ENCODE data around the gene ACO2.
"Not testable (repeated sequence)": the region's sequence is repeated elsewhere in the genome, so short reads cannot be mapped to it uniquely, and the experiment has no call there.

ACO2 gene
- 84.7 to 174 (median 117) reads per million in 9 experiments for total RNA-seq

DNA sequence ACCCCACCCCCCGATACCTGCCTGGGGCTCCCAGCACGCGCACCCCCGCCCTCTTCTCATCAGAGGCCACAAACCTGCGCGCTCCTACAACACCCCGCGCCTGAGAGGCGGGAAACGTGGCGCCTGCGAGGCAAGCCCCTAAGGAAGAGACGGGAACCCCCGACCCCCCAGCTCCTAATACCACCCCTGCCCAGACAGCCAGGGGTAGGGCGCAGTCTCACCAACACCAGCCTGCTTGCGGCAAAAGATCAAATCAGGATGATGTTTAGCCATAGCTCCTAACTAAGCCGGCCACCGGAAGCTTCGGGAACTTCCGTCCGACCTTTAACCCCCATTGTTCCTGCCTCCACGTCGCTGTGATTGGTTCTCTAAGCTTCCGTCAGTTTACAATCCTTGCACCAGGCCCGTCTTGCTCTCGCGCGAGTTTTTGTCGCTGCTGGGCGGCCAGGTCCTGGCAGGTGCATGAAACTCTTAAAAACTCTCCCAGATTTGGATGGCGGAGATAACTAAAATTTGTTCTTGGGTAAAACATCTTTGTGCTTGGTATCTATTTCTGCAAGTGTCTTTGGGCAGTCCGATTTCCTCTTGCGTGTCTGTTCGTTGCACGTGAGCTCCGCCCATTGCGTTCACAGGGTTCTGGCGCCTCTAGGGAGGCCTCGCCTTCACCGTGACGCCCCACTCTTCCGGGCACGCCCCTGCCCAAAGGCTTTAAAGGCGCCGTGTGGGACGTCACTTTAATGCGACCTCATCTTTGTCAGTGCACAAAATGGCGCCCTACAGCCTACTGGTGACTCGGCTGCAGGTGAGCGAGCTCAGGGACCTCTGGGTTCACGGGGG, at the start of gene ACO2, which contains the start of gene PHF5A:
Gene ACO2 (plus strand): TSS at position 737 of the 837 bp plus-strand sequence. CDS start 30 bp downstream, at position 767.
Gene PHF5A (minus strand): TSS at position 312 of the 837 bp plus-strand sequence. CDS start 39 bp downstream, at position 273.
- ATAC-seq (replicated peaks): peak; percentile 89
- Mint-ChIP-seq H3K27ac (peak within 1 kb of the TSS; percentile 99), H3K27me3 (no peaks in the 10 kb centered on the region), H3K4me3 (peak within 1 kb of the TSS; percentile 91 to 98), H3K36me3 (ENCODE audit: insufficient read depth) (peaks cover 66% of the 10 kb centered on the region), H3K9me3 (no peaks in the 10 kb centered on the region), H3K4me1 (ENCODE audit: low read depth in 2 of 2) (peaks cover 27 to 29% of the 10 kb centered on the region in 2 donors)
- peak; percentile 99 to 100 (median 99) for DNase-seq

DNA sequence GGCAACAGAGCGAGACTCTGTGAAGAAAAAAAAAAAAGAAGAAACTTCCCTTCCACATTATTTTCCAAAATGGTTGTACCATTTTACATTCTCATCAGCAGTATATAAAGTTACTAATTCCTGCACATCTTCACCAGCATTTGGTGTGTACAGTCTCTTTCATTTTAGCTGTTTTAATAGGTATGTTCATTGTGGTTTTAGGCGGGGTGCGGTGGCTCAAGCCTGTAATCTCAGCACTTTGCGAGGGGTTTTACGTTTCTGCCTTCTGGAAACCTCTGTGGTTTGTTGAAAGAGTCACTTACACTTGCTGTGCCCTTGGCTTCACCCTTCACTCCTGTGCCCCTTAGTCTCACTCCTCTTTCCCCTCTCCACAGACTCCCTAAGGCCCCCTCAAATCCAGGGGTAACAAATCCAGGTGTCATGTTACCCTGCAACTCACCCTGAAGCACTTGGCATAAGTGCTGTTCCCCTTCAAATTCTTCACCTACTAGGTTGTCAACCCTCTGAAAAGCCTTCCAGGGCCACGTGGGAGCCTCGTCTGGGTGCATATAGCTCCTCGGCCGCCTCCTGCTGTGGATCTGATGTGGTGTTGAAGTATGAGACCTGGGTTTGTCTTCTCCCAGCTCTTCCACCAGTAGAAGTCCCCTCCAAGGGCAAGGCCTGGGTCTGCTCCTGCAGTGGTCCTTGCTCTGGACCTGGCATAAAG, 43.1 kb upstream of the ACO2 start:
- no peak for DNase-seq
- Mint-ChIP-seq H3K27ac (peak overlapping the region; percentile 65 to 81), H3K9me3 (no peaks in the 10 kb centered on the region), H3K4me1 (ENCODE audit: low read depth in 2 of 2) (peaks cover 6 to 10% of the 10 kb centered on the region in 2 donors), H3K27me3 (no peaks in the 10 kb centered on the region), H3K36me3 (ENCODE audit: insufficient read depth) (peaks cover 68% of the 10 kb centered on the region), H3K4me3 (peak overlapping the region; percentile 27 to 42)
- ATAC-seq (replicated peaks): peak; percentile 62

DNA sequence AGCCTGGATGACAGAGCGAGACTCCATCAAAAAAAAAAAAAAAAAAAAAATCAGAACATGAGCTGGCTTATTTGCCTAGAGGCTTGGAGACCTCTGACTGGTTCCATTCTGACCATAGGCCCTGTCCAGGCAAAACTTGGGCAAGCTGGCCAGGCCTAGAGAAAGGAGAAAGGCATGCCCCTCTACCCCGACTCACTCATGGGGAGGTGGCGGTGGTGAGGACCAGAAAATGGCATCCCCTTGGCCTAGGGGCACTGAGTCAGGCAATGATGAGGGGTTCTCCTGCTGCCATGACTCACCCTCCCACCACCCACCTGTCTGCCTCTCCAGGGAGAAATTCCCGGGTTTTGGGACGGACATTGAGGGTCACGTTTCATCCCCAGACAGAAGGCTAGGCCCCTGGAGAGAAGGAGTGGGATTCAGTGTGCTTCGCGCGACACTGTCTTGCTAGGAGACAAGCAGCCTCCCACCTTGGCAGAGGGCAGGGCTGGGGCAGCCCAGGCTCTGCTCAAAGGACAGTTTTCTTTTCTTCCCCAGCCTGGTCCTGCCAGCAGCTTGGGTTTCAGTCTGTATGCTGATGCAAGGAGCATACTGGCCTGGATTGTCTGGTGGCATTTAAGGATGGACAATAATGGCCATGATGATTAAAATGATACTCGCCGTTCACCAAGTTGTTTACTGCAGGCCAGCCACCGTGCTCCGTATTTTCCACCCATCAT, 39.5 kb upstream of the ACO2 start:
- Mint-ChIP-seq H3K9me3 (no peaks in the 10 kb centered on the region), H3K4me1 (ENCODE audit: low read depth in 2 of 2) (peaks cover 13 to 16% of the 10 kb centered on the region in 2 donors), H3K27me3 (no peaks in the 10 kb centered on the region), H3K27ac (peak overlapping the region in 1 of 2 donors; percentile 86), H3K36me3 (ENCODE audit: insufficient read depth) (peaks cover 71% of the 10 kb centered on the region), H3K4me3 (no peak overlapping the region)
- DNase-seq (no peak), ATAC-seq (replicated peaks) (no peak)

DNA sequence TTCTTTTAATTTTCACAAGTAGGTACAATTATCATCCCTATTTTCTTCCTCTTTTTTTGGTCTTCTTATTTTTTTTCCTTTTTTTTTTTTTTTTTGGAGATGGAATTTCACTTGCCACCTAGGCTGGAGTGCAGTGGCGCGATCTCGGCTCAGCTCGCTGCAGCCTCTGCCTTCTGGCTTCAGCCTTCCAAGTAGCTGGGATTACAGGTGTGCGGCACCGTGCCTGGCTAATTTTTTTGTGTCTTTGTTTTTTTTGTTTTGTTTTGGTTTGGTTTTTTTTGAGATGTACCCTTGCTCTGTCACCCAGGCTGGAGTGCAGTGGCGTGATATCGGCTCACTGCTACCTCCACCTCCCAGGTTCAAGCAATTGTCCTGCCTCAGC, 39.0 kb upstream of the ACO2 start:
- DNase-seq (no peak), ATAC-seq (replicated peaks) (no peak)
- Mint-ChIP-seq H3K36me3 (ENCODE audit: insufficient read depth) (peaks cover 70% of the 10 kb centered on the region), H3K27ac (peak overlapping the region; percentile 28 to 86), H3K4me1 (ENCODE audit: low read depth in 2 of 2) (peaks cover 13 to 16% of the 10 kb centered on the region in 2 donors), H3K4me3 (no peak overlapping the region), H3K27me3 (no peaks in the 10 kb centered on the region), H3K9me3 (no peaks in the 10 kb centered on the region)

DNA sequence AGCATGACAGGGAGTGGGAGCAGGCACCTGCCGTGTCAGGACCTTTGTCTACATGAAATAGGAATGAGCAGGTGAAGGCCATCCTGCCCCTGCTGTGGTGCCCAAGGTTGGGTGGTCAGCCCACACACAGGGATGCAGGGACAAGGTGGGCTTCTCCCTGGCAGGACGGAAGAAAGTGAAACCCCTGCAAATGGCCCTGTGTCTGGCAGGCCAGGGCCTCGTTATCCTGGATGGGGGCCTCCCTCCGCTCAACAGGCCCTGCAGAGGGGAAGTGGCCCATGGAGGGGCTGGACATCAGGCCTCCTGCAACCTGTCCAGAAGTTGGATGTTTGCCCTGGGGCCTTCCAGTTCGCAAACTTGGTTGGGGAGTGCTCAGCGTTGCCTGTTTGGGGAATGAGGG, 37.3 kb upstream of the ACO2 start:
- Mint-ChIP-seq H3K4me1 (ENCODE audit: low read depth in 2 of 2) (peaks cover 10 to 21% of the 10 kb centered on the region in 2 donors), H3K36me3 (ENCODE audit: insufficient read depth) (peaks cover 79% of the 10 kb centered on the region), H3K27ac (peak overlapping the region in 1 of 2 donors; percentile 86), H3K9me3 (no peaks in the 10 kb centered on the region), H3K27me3 (no peaks in the 10 kb centered on the region), H3K4me3 (peak overlapping the region in 1 of 2 donors; percentile 25)
- DNase-seq (no peak), ATAC-seq (replicated peaks) (no peak)

DNA sequence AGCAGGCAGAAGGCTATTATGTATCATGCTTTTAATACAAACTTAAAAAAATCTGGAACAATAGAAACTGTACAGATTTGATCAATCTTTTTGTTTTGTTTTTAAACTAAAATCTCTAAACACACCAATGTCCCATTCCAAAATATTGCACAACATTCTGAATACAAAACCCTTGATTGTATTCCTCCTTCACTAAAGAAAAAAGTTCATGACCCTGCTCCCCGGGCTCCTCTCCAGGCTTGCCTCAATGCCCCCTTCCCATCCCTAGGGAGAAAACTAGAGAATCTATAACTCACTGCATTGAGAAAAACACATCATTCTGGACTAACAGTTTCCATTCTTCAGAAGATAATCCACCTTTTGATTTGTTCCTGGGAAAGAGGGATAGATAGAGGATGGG, 35.4 kb upstream of the ACO2 start:
- peak overlapping the region in 1 of 2 donors; percentile 74 for H3K27ac Mint-ChIP-seq
- not testable (repeated sequence) for ATAC-seq (replicated peaks); H3K4me3 Mint-ChIP-seq; H3K9me3 Mint-ChIP-seq; H3K27me3 Mint-ChIP-seq; DNase-seq
- H3K36me3 Mint-ChIP-seq (ENCODE audit: insufficient read depth): peaks cover 81% of the 10 kb centered on the region
- peaks cover 12 to 21% of the 10 kb centered on the region in 2 donors for H3K4me1 Mint-ChIP-seq (ENCODE audit: low read depth in 2 of 2)

DNA sequence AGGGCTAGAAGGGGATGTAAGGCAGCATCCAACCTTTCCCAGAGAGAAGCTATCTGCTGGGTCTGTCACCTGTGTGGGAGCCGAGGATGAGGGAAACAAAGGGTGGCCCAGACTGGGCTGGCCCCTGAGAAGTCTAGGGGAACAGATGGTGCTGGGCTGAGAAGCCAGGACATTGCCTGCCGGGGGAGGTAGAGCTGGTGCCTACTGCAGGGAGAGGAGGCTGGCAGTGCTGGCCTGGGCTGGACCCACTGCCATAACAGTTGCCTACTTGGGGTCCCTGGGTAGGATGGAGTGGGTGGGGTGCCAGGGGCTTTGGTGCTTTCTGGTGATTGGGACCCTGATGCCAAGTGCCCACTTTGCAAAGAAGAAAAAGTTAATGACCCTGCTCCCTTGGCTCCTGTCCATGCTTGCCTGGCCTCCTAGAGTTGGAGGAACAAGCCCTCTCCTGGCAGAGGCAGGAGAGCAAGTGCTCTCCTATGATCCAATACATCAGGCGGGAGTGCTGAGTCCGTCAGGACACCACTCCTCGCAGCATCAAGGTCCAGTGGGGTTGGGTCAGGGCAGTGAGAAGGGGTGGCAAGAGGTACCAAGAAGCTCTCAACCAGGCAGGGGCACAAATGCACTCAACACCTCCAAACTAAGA, 34.4 kb upstream of the ACO2 start:
- H3K27ac Mint-ChIP-seq: peak overlapping the region in 1 of 2 donors; percentile 56
- H3K27me3 Mint-ChIP-seq; H3K4me3 Mint-ChIP-seq; H3K9me3 Mint-ChIP-seq; ATAC-seq (replicated peaks); DNase-seq: not testable (repeated sequence)
- peaks cover 84% of the 10 kb centered on the region for H3K36me3 Mint-ChIP-seq (ENCODE audit: insufficient read depth)
- H3K4me1 Mint-ChIP-seq (ENCODE audit: low read depth in 2 of 2): peaks cover 13 to 21% of the 10 kb centered on the region in 2 donors

DNA sequence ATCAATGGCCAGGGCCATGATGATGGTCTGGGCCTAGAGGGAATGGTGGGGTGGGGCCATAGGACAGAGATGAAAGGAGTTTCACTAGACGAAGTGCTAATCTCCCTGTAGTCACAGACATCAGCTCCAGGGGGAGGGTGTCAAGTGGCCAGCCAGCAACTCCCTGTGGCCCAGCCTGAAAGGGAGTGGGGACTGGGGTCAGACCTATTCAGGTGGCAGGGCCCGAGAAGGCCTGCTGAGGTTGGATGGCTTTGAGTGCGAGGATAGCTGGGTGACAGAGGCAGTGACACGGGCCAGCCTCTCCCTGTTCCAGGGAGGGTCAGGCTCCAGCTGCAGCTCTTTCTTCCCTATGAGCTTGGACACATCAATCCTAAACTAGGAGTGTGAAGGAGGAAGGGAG, 33.4 kb upstream of the ACO2 start:
- peaks cover 14 to 21% of the 10 kb centered on the region in 2 donors for H3K4me1 Mint-ChIP-seq (ENCODE audit: low read depth in 2 of 2)
- peaks cover 78% of the 10 kb centered on the region for H3K36me3 Mint-ChIP-seq (ENCODE audit: insufficient read depth)
- H3K27ac Mint-ChIP-seq: peak overlapping the region; percentile 56 to 75
- DNase-seq (no peak), ATAC-seq (replicated peaks) (no peak)
- no peaks in the 10 kb centered on the region for H3K9me3 Mint-ChIP-seq
- H3K4me3 Mint-ChIP-seq: no peak overlapping the region
- no peaks in the 10 kb centered on the region for H3K27me3 Mint-ChIP-seq

DNA sequence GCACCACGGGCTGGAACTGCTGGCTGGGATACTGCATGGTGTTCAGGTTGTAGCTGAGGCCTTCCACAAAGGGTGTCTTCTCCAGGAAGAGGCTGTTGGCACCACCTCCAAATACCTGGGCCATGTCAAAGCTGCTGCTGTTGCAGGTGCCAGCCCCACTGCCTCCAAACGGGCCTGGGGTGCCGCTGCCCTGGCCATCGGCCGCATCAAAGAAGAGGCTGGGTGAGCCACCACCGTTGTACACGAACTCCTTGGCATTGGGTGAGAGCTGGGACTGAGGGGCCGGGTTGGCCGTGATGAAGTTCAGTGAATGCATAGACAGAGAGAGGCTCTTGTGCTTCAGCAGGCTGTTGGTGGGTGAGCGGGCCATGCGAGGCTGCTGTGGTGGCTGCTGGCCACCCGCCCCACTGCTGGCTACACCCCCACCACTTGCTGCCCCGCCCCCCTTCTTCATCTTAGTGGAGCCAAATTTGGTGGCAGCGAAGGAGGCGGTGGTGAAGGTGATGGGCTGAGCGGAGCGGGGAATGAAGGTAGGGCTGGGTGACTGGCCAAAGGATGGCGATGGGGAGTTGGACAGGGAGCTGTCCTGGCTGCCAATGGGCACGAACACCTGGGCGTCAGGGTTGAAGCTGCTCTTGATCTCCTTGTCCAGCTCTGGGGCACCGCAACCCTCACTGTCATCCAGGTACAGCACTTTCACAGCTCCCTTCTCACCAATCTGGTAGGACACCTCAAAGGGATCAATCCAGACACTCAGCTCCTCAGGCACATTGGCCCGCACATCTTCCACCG, 32.4 kb upstream of the ACO2 start:
- H3K27ac Mint-ChIP-seq: peak overlapping the region; percentile 38 to 90
- ATAC-seq (replicated peaks) (no peak), DNase-seq (no peak)
- H3K4me1 Mint-ChIP-seq (ENCODE audit: low read depth in 2 of 2): peaks cover 9 to 15% of the 10 kb centered on the region in 2 donors
- H3K27me3 Mint-ChIP-seq: no peaks in the 10 kb centered on the region
- H3K4me3 Mint-ChIP-seq: no peak overlapping the region
- H3K36me3 Mint-ChIP-seq (ENCODE audit: insufficient read depth): peaks cover 68% of the 10 kb centered on the region
- no peaks in the 10 kb centered on the region for H3K9me3 Mint-ChIP-seq

DNA sequence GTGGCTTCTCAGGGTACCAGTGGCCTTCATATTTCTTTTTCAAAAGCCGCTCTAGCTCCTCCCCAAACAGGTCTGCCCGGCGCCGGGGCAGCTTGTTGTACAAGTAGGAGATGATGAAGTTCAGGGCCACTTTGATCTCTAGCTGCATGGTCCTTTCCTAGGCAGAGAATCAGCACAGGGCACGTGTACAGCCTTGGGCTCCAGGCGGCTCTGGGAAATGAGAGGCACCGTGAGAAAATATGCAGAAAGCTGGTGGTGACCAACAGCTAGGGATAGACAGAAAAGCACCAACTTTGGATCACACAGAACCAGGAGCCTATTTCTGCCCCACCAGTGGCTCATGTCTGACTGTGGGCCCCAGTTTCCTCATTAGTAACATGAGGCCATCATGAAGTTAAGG, 31.7 kb upstream of the ACO2 start:
- peak overlapping the region in 1 of 2 donors; percentile 38 for H3K27ac Mint-ChIP-seq
- no peak overlapping the region for H3K4me3 Mint-ChIP-seq
- peaks cover 9 to 14% of the 10 kb centered on the region in 2 donors for H3K4me1 Mint-ChIP-seq (ENCODE audit: low read depth in 2 of 2)
- DNase-seq: no peak
- no peaks in the 10 kb centered on the region for H3K9me3 Mint-ChIP-seq
- no peak for ATAC-seq (replicated peaks)
- peaks cover 62% of the 10 kb centered on the region for H3K36me3 Mint-ChIP-seq (ENCODE audit: insufficient read depth)
- no peaks in the 10 kb centered on the region for H3K27me3 Mint-ChIP-seq

DNA sequence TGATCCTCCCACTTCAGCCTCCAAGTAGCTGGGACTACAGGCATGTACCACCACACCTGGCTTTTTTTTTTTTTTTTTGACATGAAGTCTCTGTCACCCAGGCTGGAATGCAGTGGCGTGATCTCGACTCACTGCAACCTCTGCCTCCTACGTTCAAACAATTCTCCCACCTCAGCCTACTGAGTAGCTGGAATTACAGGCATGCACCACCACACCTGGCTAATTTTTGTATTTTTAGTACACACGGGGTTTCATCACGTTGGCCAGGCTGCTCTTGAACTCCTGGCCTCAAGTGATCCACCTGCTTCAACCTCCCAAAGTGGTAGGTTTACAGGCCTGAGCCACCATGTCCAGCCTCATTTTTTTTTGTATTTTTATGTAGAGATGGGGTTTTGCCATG, 28.4 kb upstream of the ACO2 start:
- not testable (repeated sequence) for H3K27me3 Mint-ChIP-seq; ATAC-seq (replicated peaks); DNase-seq; H3K4me3 Mint-ChIP-seq; H3K9me3 Mint-ChIP-seq
- H3K4me1 Mint-ChIP-seq (ENCODE audit: low read depth in 2 of 2): peaks cover 28 to 30% of the 10 kb centered on the region in 2 donors
- H3K27ac Mint-ChIP-seq: peak overlapping the region in 1 of 2 donors; percentile 70
- peaks cover 62% of the 10 kb centered on the region for H3K36me3 Mint-ChIP-seq (ENCODE audit: insufficient read depth)

DNA sequence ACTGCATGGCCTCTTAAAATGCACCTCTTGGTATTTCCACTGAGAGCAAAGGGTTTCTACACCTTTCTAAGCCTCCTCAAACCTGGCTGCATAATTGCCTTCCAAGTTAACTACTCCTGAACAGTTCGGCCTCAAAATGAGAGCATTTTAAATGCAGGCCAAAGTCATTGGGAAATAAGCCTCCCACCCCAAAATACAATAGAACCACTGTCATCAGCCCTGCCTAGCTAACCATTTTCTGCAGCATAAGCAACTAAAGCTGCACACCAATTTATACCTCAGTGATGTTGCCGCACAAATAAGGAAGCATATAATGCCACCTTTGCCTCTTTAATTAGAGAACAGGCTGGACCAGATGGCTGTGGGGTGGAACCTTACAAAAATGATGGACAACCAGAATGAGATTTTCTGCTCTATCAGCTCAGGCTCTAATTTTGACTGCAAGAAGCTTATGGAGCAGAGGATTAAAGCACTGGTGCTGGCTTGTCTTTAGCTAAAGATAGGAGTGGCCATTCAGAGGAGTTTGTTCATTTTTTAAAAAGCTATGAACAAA, 26.6 kb upstream of the ACO2 start:
- Mint-ChIP-seq H3K27ac (no peak overlapping the region), H3K9me3 (no peaks in the 10 kb centered on the region), H3K4me1 (ENCODE audit: low read depth in 2 of 2) (peaks cover 27% of the 10 kb centered on the region in 2 donors), H3K36me3 (ENCODE audit: insufficient read depth) (peaks cover 62% of the 10 kb centered on the region), H3K4me3 (peak overlapping the region in 1 of 2 donors; percentile 99), H3K27me3 (no peaks in the 10 kb centered on the region)
- ATAC-seq (replicated peaks) (no peak), DNase-seq (no peak)

Data from effector memory CD8-positive, alpha-beta T cell (primary cell).